ENCODE data around the gene PRKACB.

- TF ChIP-seq, protein P1, sequence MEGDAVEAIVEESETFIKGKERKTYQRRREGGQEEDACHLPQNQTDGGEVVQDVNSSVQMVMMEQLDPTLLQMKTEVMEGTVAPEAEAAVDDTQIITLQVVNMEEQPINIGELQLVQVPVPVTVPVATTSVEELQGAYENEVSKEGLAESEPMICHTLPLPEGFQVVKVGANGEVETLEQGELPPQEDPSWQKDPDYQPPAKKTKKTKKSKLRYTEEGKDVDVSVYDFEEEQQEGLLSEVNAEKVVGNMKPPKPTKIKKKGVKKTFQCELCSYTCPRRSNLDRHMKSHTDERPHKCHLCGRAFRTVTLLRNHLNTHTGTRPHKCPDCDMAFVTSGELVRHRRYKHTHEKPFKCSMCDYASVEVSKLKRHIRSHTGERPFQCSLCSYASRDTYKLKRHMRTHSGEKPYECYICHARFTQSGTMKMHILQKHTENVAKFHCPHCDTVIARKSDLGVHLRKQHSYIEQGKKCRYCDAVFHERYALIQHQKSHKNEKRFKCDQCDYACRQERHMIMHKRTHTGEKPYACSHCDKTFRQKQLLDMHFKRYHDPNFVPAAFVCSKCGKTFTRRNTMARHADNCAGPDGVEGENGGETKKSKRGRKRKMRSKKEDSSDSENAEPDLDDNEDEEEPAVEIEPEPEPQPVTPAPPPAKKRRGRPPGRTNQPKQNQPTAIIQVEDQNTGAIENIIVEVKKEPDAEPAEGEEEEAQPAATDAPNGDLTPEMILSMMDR (IDR thresholded peaks at IDR 0.05; ENCODE audit: insufficient read depth, low read depth, low read length), result no peak
- TF ChIP-seq EZH2 (IDR thresholded peaks at IDR 0.05; ENCODE audit: insufficient read depth, low read length), result no peak
Observed at GRCh38 chr1:84280912-84281311, 136.8 kb downstream of the PRKACB start.
